Neural progenitor cell (in vitro differentiated cells): ENCODE data around the gene EPHB2. TPM values are rescaled to one million over a fixed set of nuclear protein-coding genes. Genes with fewer than 3 reads are reported as not detected.
A peak's percentile ranks its signal among the peaks of the same experiment; 100 is the strongest.

ENCODE experiments used
- DNase-seq: peaks from one replicate; pipeline ENCODE4 v3.0.0-alpha.2; 2016; ENCODE audit warnings: low spot score
- H2AFZ ChIP-seq: fragments of 200-600 bp; sonication (generic); replicated peaks from 2 replicates; pipeline ENCODE4 v1.6.1; 2016; ENCODE audit warnings: antibody characterized with exemption
- H3F3A ChIP-seq: fragments of 200-600 bp; sonication (generic); 2 replicates; pipeline ENCODE4 v1.6.1; 2016; ENCODE audit warnings: antibody characterized with exemption, low read depth
- H3K27ac ChIP-seq: fragments of 200-600 bp; sonication (generic); 2 replicates; pipeline ENCODE4 v1.5.1; 2016; ENCODE audit warnings: mild to moderate bottlenecking
- H3K27me3 ChIP-seq: fragments of 200-600 bp; sonication (generic); 2 replicates; pipeline ENCODE4 v1.6.1; 2016; ENCODE audit warnings: mild to moderate bottlenecking, moderate library complexity
- H3K36me3 ChIP-seq: fragments of 200-600 bp; sonication (generic); 2 replicates; pipeline ENCODE4 v1.5.1; 2016
- H3K4me1 ChIP-seq: fragments of 200-600 bp; sonication (generic); 2 replicates; pipeline ENCODE4 v1.6.1; 2016; ENCODE audit warnings: mixed run types
- H3K4me2 ChIP-seq: fragments of 200-600 bp; sonication (generic); 2 replicates; pipeline ENCODE4 v1.6.1; 2016
- H3K4me3 ChIP-seq: fragments of 200-600 bp; sonication (generic); 2 replicates; pipeline ENCODE4 v1.5.1; 2016
- H3K79me2 ChIP-seq: fragments of 200-600 bp; sonication (generic); 2 replicates; pipeline ENCODE4 v1.6.1; 2016; ENCODE audit warnings: low read depth
- H3K9ac ChIP-seq: fragments of 200-600 bp; sonication (generic); 2 replicates; pipeline ENCODE4 v1.6.1; 2016
- H3K9me3 ChIP-seq: fragments of 200-600 bp; sonication (generic); 2 replicates; pipeline ENCODE4 v1.5.1; 2016; ENCODE audit warnings: low read depth
- H4K20me1 ChIP-seq: fragments of 200-600 bp; sonication (generic); 2 replicates; pipeline ENCODE4 v1.6.1; 2016; ENCODE audit warnings: low read depth
- H3K27ac Mint-ChIP-seq: 3 replicates; pipeline ENCODE4 v1.8.0; 2021; ENCODE audit warnings: mixed read lengths
- H3K27me3 Mint-ChIP-seq: 2 replicates; pipeline ENCODE4 v1.8.0; 2022; ENCODE audit warnings: low read depth, mild to moderate bottlenecking, inconsistent platforms, moderate library complexity, mixed read lengths; ENCODE audit not compliant: insufficient read depth
- H3K36me3 Mint-ChIP-seq: 3 replicates; pipeline ENCODE4 v1.8.0; 2021; ENCODE audit warnings: mixed read lengths
- H3K4me1 Mint-ChIP-seq: 3 replicates; pipeline ENCODE4 v1.8.0; 2021; ENCODE audit warnings: mixed read lengths
- H3K4me3 Mint-ChIP-seq: 3 replicates; pipeline ENCODE4 v1.8.0; 2021; ENCODE audit warnings: mild to moderate bottlenecking, moderate library complexity, mixed read lengths
- H3K9me3 Mint-ChIP-seq: 3 replicates; pipeline ENCODE4 v1.8.0; 2020; ENCODE audit warnings: mixed read lengths
- CTCF ChIP-seq: fragments of 200-600 bp; sonication (generic); IDR thresholded peaks from 2 replicates; pipeline ENCODE4 v1.5.1; 2017; ENCODE audit warnings: antibody characterized with exemption, mild to moderate bottlenecking
- EZH2 ChIP-seq: fragments of 200-600 bp; sonication (generic); IDR thresholded peaks from 2 replicates; pipeline ENCODE4 v1.6.1; 2017; ENCODE audit warnings: antibody characterized with exemption, mild to moderate bottlenecking, moderate library complexity
- EZH2phosphoT487 ChIP-seq: fragments of 200-600 bp; sonication (generic); IDR thresholded peaks from 2 replicates; pipeline ENCODE4 v1.6.1; 2017; ENCODE audit warnings: antibody characterized with exemption
- total RNA-seq: library from RNA; depleted of rRNA; stranded (reverse); fragments of >200 nt; gene quantifications from 2 replicates; pipeline ENCODE4 v1.2.3, GENCODE V29; 2015; ENCODE audit warnings: low replicate concordance

The EPHB2 gene
- total RNA-seq, 1 donor from 2014 or later, result 38.3 TPM

- Histone ChIP-seq H4K20me1 (peaks cover 10% of the 10 kb centered on the region), H3K79me2 (no peaks in the 10 kb centered on the region), H2AFZ (no peak overlapping the region), H3F3A (no peaks in the 10 kb centered on the region), H3K36me3 (no peaks in the 10 kb centered on the region), H3K4me3 (no peak overlapping the region), H3K9ac (no peak overlapping the region), H3K27me3 (no peaks in the 10 kb centered on the region), H3K9me3 (no peaks in the 10 kb centered on the region), H3K27ac (no peak overlapping the region), H3K4me2 (no peak overlapping the region), H3K4me1 (peaks cover 20% of the 10 kb centered on the region)
- Mint-ChIP-seq H3K4me3 (no peak overlapping the region), H3K27ac (peak overlapping the region; percentile 82), H3K9me3 (no peaks in the 10 kb centered on the region), H3K36me3 (peaks cover 3% of the 10 kb centered on the region), H3K27me3 (peaks cover 4% of the 10 kb centered on the region), H3K4me1 (peaks cover 30% of the 10 kb centered on the region)
- DNase-seq, result peak; percentile 26
- peak; percentile 22 for TF ChIP-seq CTCF
- TF ChIP-seq EZH2, result no peak
These were observed 204.1 kb downstream of the EPHB2 start for GRCh38 chr1:22914633-22915217.

GRCh38 chr1:22915231-22915630 lies 204.6 kb downstream of the EPHB2 start:
- peaks cover 25% of the 10 kb centered on the region for H3K4me1 ChIP-seq
- H4K20me1 ChIP-seq, result peaks cover 10% of the 10 kb centered on the region
- no peak for DNase-seq
- no peaks in the 10 kb centered on the region for H3F3A ChIP-seq
- H3K27ac ChIP-seq, result no peak overlapping the region
- no peak overlapping the region for H3K4me2 ChIP-seq
- TF ChIP-seq EZH2phosphoT487, result no peak
- TF ChIP-seq CTCF, result no peak
- no peak for TF ChIP-seq EZH2
- Mint-ChIP-seq H3K4me1 (peaks cover 35% of the 10 kb centered on the region), H3K9me3 (no peaks in the 10 kb centered on the region), H3K4me3 (no peak overlapping the region), H3K27me3 (peaks cover 4% of the 10 kb centered on the region), H3K27ac (peak overlapping the region; percentile 82), H3K36me3 (peaks cover 3% of the 10 kb centered on the region)
- no peaks in the 10 kb centered on the region for H3K9me3 ChIP-seq
- H3K4me3 ChIP-seq, result no peak overlapping the region
- no peaks in the 10 kb centered on the region for H3K79me2 ChIP-seq
- H2AFZ ChIP-seq, result no peak overlapping the region
- H3K36me3 ChIP-seq, result no peaks in the 10 kb centered on the region
- H3K27me3 ChIP-seq, result no peaks in the 10 kb centered on the region
- no peak overlapping the region for H3K9ac ChIP-seq

- Mint-ChIP-seq H3K9me3 (no peaks in the 10 kb centered on the region), H3K27ac (peak overlapping the region; percentile 57), H3K4me1 (peaks cover 42% of the 10 kb centered on the region), H3K4me3 (no peak overlapping the region), H3K27me3 (peaks cover 4% of the 10 kb centered on the region), H3K36me3 (peaks cover 3% of the 10 kb centered on the region)
- Histone ChIP-seq H3K79me2 (no peaks in the 10 kb centered on the region), H3K4me3 (no peak overlapping the region), H2AFZ (no peak overlapping the region), H3K36me3 (no peaks in the 10 kb centered on the region), H3K4me1 (peaks cover 29% of the 10 kb centered on the region), H3K4me2 (no peak overlapping the region), H3K27ac (no peak overlapping the region), H4K20me1 (peaks cover 10% of the 10 kb centered on the region), H3K9ac (no peak overlapping the region), H3F3A (no peaks in the 10 kb centered on the region), H3K9me3 (no peaks in the 10 kb centered on the region), H3K27me3 (no peaks in the 10 kb centered on the region)
- no peak for TF ChIP-seq EZH2phosphoT487
- TF ChIP-seq EZH2, result no peak
- TF ChIP-seq CTCF, result no peak
- peak; percentile 33 for DNase-seq
These were observed 205.3 kb downstream of the EPHB2 start for GRCh38 chr1:22915816-22916470.
